ENCODE measurements around the gene BPGM. TPM values are rescaled to one million over a fixed set of nuclear protein-coding genes. Genes with fewer than 3 reads are reported as not detected.

BPGM gene
- total RNA-seq, 4 donors from 2014 or later = 8.8 to 24.9 (median 24.0) TPM

DNA sequence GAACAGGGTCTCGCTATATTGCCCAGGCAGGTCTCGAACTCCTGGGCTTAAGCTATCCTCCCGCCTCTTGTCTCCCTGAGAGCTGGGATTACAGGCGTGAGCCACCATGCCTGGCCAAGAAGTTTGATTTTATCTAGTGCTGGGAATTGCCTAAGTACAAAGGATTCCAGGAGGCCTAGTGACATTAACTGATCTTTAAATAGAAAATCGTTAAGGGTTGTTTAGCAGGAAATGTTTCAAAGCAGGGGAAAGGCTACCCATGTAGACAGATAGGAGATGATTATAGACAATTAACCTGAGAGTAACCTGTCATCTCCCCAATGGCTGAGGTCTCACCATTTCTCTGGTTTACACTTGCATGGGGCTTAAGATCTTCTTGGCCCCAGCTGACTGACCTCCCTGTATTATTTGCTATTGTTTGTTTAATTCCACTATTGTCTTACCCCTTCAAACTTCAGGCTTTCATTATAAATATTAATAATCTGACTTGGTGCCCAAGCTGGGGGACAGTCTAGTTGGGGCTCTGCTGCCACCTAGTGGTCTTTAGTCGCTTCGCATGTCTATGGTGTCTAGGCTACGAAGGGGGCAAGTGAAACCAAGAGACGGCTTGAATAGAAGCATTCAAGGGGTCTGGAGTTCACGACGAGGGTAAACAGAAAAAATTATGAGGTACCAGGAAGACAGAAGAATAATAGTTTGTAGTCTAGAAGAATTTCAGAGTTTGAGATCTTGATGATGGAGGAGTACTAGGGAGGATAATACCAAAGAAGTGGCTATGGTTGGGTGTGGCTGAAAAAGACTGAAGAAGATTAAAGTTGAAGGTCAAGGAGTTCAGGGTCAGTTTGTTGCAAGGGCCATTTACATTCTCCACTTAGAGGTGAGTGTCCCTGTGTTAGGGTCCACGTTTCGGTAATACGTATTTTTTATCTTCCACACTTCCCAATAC is 40.4 kb upstream of the BPGM start:
- 30 to 32% methylated on average over 14 of the region's 14 CpGs for WGBS, 2 donors
- peak overlapping the region in 1 of 4 donors; percentile 39 for H3K27ac ChIP-seq
- TF ChIP-seq, protein P1, sequence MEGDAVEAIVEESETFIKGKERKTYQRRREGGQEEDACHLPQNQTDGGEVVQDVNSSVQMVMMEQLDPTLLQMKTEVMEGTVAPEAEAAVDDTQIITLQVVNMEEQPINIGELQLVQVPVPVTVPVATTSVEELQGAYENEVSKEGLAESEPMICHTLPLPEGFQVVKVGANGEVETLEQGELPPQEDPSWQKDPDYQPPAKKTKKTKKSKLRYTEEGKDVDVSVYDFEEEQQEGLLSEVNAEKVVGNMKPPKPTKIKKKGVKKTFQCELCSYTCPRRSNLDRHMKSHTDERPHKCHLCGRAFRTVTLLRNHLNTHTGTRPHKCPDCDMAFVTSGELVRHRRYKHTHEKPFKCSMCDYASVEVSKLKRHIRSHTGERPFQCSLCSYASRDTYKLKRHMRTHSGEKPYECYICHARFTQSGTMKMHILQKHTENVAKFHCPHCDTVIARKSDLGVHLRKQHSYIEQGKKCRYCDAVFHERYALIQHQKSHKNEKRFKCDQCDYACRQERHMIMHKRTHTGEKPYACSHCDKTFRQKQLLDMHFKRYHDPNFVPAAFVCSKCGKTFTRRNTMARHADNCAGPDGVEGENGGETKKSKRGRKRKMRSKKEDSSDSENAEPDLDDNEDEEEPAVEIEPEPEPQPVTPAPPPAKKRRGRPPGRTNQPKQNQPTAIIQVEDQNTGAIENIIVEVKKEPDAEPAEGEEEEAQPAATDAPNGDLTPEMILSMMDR (IDR thresholded peaks at IDR 0.05) = peak; percentile 83 to 94 (median 86)
- TF ChIP-seq POLR2A (IDR thresholded peaks at IDR 0.05) = no peak
- no peak for TF ChIP-seq EP300 (IDR thresholded peaks at IDR 0.05)
- peak overlapping the region in 2 of 4 donors; percentile 8 to 26 for H3K4me3 ChIP-seq
- no peaks in the 10 kb centered on the region for H3K9me3 ChIP-seq
- no peaks in the 10 kb centered on the region for H3K27me3 ChIP-seq
- DNase-seq (ENCODE audit: low spot score in 2 of 2) = peak; percentile 47 to 79
- H3K4me1 ChIP-seq = peaks cover 0 to 27% (median 3%) of the 10 kb centered on the region in 4 donors
- no peaks in the 10 kb centered on the region for H3K36me3 ChIP-seq

DNA sequence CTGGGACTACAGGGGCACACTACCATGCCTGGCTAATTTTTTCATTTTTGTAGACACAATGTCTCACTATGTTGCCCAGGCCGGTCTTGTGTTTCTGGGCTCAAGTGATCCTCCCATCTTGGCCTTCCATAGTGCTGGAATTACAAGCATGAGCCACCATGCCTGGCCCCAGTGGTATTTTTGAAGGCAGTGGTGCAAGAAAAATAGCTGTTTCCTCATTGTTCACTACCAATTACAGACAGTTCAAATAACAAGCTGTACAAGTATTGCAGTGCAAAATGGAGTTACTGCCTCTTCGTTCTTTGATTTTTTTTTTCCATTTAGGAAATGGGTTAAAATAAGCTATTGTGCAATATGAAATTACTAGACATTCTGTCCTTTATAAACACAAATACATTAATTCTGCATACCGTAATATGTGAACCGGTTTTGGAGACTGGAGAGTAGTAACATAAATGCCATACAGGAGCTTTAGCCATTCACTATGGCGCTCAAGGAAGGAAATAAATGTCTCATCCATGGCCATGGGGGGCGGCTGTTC is 35.0 kb upstream of the BPGM start:
- Histone ChIP-seq H3K36me3 (no peaks in the 10 kb centered on the region), H3K27me3 (no peaks in the 10 kb centered on the region), H3K27ac (peak overlapping the region in 1 of 4 donors; percentile 84), H3K4me1 (peaks cover 0 to 26% (median 0%) of the 10 kb centered on the region in 4 donors), H3K4me3 (no peak overlapping the region), H3K9me3 (no peaks in the 10 kb centered on the region)
- TF ChIP-seq POLR2A (IDR thresholded peaks at IDR 0.05) = no peak
- TF ChIP-seq, protein P1 (IDR thresholded peaks at IDR 0.05) = no peak
- no peak for TF ChIP-seq EP300 (IDR thresholded peaks at IDR 0.05)
- WGBS, 2 donors = 80 to 85% methylated on average over 6 of the region's 6 CpGs
- no peak for DNase-seq (ENCODE audit: low spot score in 2 of 2)

- TF ChIP-seq EP300 (IDR thresholded peaks at IDR 0.05) (no peak), POLR2A (IDR thresholded peaks at IDR 0.05) (no peak)
- TF ChIP-seq, protein P1 (IDR thresholded peaks at IDR 0.05) = no peak
- no peak for DNase-seq (ENCODE audit: low spot score in 2 of 2)
- Histone ChIP-seq H3K27me3 (no peaks in the 10 kb centered on the region), H3K36me3 (no peaks in the 10 kb centered on the region), H3K4me1 (peaks cover 0 to 21% (median 0%) of the 10 kb centered on the region in 4 donors), H3K27ac (peak overlapping the region in 1 of 4 donors; percentile 84), H3K9me3 (no peaks in the 10 kb centered on the region), H3K4me3 (no peak overlapping the region)
- WGBS, 2 donors = 89 to 91% methylated on average over 2 of the region's 2 CpGs
Observed at GRCh38 chr7:134612197-134612596, 34.5 kb upstream of the BPGM start.

- Histone ChIP-seq H3K4me1 (peaks cover 0 to 21% (median 0%) of the 10 kb centered on the region in 4 donors), H3K36me3 (no peaks in the 10 kb centered on the region), H3K9me3 (no peaks in the 10 kb centered on the region), H3K27ac (peak overlapping the region in 2 of 4 donors; percentile 77 to 84), H3K4me3 (no peak overlapping the region), H3K27me3 (no peaks in the 10 kb centered on the region)
- DNase-seq (ENCODE audit: low spot score in 2 of 2) = peak in 1 of 2 donors; percentile 68
- peak in 1 of 2 donors; percentile 80 for TF ChIP-seq EP300 (IDR thresholded peaks at IDR 0.05)
- TF ChIP-seq, protein P1 (IDR thresholded peaks at IDR 0.05) = no peak
- 14 to 18% methylated on average over 3 of the region's 3 CpGs for WGBS, 2 donors
Observed at GRCh38 chr7:134613623-134614347, 32.9 kb upstream of the BPGM start.

Measured in tibial nerve (tissue), 4 donors.